HG03025 (cell line): ENCODE results near the gene OSTF1.

Source experiments
- ATAC-seq: cut with Tn5 transposase; IDR thresholded peaks from one replicate; pipeline ENCODE4 v1.9.1; 2021; ENCODE audit warnings: mild to moderate bottlenecking, moderate library complexity; ENCODE audit not compliant: unreplicated experiment, low FRiP score

OSTF1 gene

GRCh38 chr9:75117564-75117963, 29.2 kb downstream of the OSTF1 start:
- ATAC-seq = no peak

- ATAC-seq = no peak
These were observed 32.4 kb downstream of the OSTF1 start for GRCh38 chr9:75120686-75121085.

GRCh38 chr9:75121914-75122558, 33.7 kb downstream of the OSTF1 start:
- no peak for ATAC-seq

- ATAC-seq = no peak
These were observed 35.4 kb downstream of the OSTF1 start for GRCh38 chr9:75123696-75124095.

GRCh38 chr9:75128535-75128934, 40.2 kb downstream of the OSTF1 start:
- ATAC-seq = no peak

- ATAC-seq = no peak
These were observed 41.9 kb downstream of the OSTF1 start for GRCh38 chr9:75130172-75130571.

- no peak for ATAC-seq
These were observed 42.4 kb downstream of the OSTF1 start for GRCh38 chr9:75130621-75131230.

GRCh38 chr9:75131700-75132099, 43.4 kb downstream of the OSTF1 start:
- ATAC-seq = no peak

GRCh38 chr9:75132244-75132643, 43.9 kb downstream of the OSTF1 start:
- ATAC-seq = no peak

- ATAC-seq = no peak
These were observed 45.1 kb downstream of the OSTF1 start for GRCh38 chr9:75133396-75133795.

- no peak for ATAC-seq
These were observed 46.2 kb downstream of the OSTF1 start for GRCh38 chr9:75134495-75134894.

GRCh38 chr9:75138260-75139040, 50.1 kb downstream of the OSTF1 start:
- no peak for ATAC-seq

GRCh38 chr9:75139201-75139600, 50.9 kb downstream of the OSTF1 start:
- ATAC-seq = no peak

GRCh38 chr9:75140261-75140660, 51.9 kb downstream of the OSTF1 start:
- ATAC-seq = no peak

- no peak for ATAC-seq
These were observed 53.9 kb downstream of the OSTF1 start for GRCh38 chr9:75142202-75142601.

GRCh38 chr9:75146229-75146628, 57.9 kb downstream of the OSTF1 start:
- ATAC-seq = no peak

- no peak for ATAC-seq
These were observed 59.3 kb downstream of the OSTF1 start for GRCh38 chr9:75147638-75148037.

GRCh38 chr9:75148561-75148960, 60.2 kb downstream of the OSTF1 start:
- no peak for ATAC-seq

- ATAC-seq = no peak
These were observed 61.5 kb downstream of the OSTF1 start for GRCh38 chr9:75149841-75150241.

GRCh38 chr9:75150512-75150911, 62.2 kb downstream of the OSTF1 start:
- no peak for ATAC-seq

- ATAC-seq = no peak
These were observed 64.1 kb downstream of the OSTF1 start for GRCh38 chr9:75152416-75152815.

- no peak for ATAC-seq
These were observed 68.5 kb downstream of the OSTF1 start for GRCh38 chr9:75156858-75157257.
